ENCODE data around the gene CSF1.
A peak's percentile ranks its signal among the peaks of the same experiment; 100 is the strongest.

CSF1 gene

DNA sequence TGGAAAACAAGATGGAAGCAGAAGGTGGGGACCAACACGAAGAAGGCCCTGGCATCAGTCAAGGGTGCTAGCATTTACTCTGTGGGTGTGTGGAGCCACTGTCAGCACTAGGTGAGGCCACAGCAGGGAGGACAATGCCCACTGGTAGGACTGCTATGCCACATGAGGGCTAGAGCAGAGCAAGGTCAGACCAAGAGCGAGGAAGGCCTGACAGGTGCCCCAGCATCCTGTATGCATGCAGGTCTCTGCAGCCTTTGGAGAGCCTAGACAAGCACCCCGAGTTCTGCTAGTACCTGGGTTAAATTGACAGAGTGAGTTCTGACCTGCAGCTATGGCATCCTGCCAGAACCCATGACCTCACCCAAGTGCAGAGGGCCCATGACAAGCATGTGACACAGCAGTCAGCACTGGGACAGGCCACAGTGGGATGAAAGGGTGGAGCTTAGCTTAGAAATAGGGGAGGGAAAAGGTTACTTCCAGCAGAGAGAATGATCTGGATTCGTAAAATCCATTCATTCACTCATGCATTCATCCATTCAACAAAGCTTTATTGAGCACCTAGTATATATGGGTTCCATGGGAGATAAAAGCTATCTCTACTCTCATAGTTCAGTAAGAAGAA, 9.0 kb upstream of the CSF1 start:
- DNase-seq (ENCODE audit: low spot score): peak; percentile 92

DNA sequence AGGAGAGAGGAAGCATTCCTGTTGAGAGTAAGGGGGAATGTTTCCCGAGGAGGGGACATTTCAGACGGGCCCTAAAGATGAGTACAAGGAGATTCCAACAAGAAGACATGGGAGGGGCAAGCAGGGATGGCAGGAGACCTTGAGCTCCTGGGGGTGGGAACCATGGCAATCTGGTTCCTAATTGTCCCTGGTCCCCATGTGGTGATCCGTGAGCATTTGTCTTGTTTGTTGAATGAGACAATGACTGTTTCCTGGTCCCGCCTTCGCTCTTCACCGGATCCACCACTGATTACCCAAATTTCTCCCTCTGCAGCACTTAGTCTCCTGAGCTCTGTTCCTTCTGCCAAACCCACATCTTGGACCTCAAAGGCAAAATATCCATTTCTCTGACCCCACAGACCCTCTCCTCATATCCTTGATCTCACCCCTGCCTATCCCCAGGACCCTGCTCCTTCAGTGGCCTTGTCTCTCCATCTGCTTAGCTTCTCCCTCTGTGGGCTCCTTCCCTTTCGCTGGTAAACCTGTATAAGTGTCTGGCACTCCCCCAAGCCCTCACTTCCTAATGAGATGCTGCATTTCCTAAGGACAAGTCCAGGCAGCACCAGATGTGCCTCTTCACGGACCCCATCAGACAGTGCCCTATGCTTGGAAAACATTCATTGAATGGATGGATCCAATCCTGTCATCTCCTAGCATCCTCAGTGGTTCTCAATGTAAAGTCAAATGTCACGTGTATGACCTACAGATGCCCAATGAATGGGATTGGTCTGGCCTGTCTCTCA, 8.3 kb upstream of the CSF1 start:
- no peak for DNase-seq (ENCODE audit: low spot score)

DNA sequence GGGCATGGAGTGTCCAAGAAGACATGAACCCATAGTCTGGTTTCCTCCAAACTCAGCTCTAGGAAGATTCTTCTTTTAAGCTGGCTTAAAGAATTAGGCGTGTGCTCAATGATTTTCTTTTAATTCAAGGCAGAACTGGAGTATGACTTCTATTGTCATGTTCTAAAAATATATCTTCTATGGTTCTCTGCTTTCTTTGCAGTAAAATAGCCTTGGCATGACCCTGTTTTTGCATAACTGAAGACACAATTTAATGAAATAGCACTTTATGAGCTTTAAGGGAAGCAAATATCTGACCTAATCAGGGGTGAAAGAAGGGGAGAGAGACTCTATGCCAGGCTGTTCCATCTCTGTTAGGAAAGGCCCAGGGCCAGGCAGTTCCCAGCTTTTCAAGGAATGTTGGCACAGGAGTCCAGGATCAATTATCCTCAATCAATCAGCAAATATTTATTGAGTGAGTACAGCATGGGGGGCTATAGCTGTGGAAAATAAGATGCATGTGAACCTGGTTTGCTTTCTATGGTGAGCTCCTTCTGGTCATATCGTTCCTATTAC, 7.2 kb upstream of the CSF1 start:
- no peak for DNase-seq (ENCODE audit: low spot score)

DNA sequence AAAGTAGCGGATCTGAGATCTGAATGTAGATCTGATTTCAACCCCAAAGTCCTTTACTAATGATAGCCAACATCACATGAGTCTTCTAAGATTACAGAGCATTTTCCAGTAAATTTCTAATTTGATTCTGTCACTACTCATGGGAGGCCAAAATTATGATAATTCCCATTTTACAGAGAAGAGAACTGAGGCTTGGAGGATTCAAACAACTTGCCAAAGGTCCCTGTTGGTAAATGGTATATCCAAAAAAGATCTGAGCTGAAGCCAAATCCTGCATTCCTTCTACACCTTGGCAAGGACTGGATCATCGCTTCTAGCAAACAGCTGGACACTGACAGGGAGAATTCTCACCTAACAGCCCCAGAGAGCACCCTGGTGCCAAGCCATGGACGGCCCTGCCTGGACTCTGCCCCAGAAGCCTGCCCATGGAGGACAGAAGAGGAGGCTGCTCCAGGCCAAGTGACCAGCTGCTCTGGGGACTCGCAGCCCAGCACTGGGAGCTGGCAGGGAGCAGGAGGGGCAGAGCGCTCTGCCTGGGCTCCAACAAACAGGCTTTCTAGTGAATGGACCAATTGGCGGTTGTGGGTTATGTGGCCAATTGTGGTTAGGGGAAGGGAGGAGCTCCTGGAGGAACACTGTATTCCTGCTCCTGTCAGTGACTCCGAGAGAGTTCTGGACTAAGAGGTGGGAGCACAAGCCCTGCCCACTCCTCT, 6.4 kb upstream of the CSF1 start:
- no peak for DNase-seq (ENCODE audit: low spot score)

DNA sequence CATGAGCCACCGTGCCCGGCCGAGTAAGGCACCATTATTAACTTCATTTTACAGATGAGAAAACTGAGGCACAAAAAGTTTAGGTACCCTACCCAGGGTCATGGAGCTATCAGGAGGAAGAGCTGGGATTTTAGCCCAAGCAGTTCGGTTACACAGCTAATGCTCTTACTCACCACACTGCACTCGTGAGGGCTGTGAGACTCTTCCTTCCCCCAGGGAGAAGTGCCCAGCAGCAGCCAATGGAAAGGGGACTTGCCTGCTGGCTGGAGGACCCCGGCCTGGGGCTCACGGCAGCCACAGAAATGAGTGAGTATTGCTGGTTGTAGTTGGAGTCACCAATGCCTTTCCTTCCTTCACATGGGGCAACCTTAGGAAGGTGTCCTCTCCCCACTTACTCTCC, 5.2 kb upstream of the CSF1 start:
- DNase-seq (ENCODE audit: low spot score): no peak

GRCh38 chr1:109906160-109906838, 4.3 kb upstream of the CSF1 start:
- DNase-seq (ENCODE audit: low spot score): peak; percentile 38

DNA sequence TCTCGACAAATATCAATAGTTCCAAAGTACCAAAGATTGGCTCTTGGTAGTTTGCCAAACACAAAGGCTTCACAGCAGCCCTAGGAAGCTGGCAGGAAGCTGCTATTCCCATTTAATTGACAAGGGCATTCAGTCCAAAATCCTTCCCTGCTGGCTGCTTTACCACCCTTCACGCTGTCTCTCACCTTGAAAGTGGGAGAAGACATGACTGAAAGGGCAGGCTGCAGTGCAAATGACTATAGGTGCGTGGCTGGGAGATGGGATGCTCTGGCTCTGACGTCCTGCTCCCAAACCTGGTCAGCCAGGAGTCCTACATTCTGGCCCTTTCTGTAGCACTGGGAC, 3.8 kb upstream of the CSF1 start:
- DNase-seq (ENCODE audit: low spot score): no peak

DNA sequence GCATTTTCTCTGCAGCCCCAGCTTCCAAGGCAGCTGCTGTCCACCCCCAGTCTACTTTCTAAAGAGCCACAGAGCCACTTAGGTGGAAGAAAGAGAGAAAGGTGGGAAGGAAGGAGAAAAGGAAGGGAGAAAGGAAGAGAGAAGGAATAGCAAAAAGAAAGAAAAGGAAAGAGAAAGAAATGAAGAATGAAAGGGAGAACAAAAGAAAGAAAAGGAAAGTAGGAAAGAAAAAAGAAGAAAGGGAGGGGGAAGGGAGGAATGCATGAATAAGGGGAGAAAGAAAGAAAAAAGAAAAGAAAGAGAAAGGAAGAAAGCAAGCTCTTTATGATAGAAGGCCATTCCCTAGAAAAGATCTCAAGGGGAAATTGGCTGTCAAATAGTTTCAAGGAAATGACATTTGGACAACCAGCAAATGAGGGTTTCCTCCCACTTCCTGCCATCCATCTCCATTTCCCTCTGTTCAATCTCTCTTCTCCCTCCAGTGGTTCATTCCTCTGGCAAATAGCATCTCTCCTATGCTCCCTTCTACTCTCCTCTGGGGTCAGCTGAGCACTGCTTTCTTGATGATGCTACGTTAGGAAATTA, 3.4 kb upstream of the CSF1 start:
- DNase-seq (ENCODE audit: low spot score): no peak

- no peak for DNase-seq (ENCODE audit: low spot score)
Measured at GRCh38 chr1:109908836-109909235, 1.8 kb upstream of the CSF1 start.

DNA sequence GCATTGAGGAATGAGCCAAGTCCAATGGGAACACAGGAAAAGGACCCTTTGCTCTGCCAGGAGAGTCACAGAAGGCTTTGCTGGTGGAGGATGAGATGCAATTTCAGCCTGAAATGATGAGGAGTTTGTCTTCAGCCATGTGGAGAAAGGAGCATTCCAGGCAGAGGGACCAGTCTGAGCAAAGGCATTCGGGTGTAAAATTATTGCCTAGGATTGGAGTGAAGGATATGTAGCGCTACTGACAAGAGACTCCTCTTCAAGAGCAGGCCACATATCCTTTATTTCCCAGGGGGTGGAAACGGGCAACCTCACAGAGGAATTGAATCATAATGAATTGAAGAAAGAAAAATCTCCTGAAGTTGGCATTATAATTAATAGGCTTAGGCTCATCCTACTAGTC, 1.1 kb upstream of the CSF1 start:
- DNase-seq (ENCODE audit: low spot score): peak; percentile 59

- DNase-seq (ENCODE audit: low spot score): no peak
Measured at GRCh38 chr1:109910963-109911798, 532 bp downstream of the CSF1 start.

DNA sequence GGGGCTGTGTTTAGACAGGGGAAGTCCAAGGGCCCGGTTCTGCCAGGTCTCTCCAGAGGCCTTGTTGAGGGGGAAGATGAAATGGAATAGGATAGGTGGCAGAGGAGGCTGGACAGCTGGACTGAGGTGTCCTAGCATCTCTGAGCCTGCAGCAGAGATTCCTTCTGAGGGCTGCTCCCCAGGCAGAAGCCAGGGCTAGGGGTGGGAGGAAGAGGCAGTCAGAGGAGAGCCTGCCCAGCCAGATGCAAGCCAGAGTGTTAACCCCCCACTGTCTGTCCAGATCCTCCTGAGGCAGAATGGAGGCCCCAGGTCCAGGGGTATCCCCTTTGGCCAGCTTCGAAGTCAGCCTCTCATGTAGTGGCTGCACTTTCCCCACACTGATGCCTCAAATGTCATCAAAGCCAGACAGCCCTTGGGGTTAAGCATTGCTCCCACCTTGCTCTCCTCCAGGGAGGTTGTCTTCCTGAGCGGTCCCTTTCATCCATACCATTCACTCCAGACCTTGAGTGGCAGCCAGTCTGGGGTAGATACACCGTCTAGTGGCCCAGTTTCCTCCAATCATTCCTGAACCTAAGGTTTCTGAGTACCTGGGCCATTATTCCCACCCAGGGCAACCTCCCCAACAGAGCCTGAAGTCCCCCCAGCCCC, 1.7 kb downstream of the CSF1 start:
- no peak for DNase-seq (ENCODE audit: low spot score)

DNA sequence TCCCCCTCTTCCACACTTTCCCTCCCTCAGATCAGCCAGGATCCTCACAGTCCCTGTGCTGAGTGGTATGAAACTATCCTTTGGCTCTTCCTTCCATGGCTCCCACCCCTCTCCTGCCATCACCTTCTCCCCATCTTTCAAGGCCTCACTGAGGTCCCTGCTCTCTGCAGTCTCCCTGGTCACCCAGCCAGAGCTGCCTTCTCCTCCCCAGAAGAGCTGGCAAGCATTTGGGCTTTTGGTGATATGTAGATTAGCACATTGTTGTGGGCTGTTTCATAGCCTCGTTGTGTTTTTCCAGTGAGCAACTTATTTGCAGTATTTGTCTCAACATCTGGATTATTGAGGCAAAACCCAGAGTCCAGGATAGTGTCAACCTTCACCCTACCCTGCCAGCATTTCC, 2.2 kb downstream of the CSF1 start:
- no peak for DNase-seq (ENCODE audit: low spot score)

- no peak for DNase-seq (ENCODE audit: low spot score)
Measured at GRCh38 chr1:109913360-109913879, 2.8 kb downstream of the CSF1 start.

DNA sequence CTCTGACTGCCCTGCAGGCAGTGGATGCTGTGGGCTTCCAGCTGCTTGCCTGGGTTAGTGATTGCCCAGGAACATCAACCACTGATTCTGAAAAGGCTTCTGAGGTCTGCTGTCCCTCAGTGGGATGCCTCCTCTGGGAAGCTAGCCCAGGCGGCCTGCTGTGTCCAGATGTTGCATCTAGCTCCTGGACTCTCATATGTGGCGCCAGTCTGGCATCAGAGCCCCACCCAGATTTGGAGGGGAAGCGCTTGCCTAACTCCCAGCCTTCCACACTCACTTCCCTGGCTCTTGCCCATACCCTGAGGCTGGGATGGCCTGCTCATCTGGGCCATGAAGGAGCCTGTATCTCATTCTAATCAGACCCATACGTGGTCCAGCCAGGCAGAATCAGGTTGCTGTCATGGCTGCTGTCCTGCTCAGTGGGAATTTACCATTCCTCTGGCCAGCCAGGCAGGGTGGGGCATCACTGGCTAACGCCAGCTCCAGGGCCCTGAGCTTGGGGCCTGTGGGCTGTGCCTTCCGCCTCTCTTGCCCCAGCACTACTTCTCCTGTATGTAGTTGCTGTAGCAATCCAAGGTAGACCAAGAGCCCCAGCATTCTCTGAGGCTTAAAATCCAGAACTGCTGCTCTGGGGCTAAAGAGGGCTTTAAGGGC, 4.1 kb downstream of the CSF1 start:
- DNase-seq (ENCODE audit: low spot score): no peak

DNA sequence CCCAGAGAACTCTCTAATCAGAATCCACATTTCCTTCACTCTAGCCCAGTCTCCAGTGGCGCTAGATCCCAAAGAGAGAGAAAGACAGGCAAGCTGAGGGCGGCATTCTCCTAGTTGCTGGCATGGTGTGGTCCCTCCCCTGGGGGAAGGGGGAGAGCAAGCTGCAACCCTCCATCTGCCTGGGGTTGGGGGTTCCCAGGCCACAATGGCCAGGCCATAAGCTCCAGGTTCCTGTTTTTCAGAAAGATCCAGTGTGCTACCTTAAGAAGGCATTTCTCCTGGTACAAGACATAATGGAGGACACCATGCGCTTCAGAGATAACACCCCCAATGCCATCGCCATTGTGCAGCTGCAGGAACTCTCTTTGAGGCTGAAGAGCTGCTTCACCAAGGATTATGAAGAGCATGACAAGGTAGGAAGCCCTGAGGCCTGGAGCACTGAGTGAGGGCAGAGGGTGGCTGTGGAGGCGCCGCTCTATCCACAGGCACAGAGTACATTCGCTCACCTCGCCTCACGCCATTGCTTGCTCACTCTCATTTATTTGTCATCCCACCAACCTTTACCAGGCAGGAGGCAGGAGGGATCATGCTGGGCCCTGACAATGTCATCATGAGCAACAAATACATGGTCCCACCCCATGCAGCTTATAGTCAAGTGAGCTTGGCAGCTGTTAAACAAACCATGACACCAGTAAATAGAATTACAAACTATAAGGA, 6.6 kb downstream of the CSF1 start:
- DNase-seq (ENCODE audit: low spot score): no peak

DNA sequence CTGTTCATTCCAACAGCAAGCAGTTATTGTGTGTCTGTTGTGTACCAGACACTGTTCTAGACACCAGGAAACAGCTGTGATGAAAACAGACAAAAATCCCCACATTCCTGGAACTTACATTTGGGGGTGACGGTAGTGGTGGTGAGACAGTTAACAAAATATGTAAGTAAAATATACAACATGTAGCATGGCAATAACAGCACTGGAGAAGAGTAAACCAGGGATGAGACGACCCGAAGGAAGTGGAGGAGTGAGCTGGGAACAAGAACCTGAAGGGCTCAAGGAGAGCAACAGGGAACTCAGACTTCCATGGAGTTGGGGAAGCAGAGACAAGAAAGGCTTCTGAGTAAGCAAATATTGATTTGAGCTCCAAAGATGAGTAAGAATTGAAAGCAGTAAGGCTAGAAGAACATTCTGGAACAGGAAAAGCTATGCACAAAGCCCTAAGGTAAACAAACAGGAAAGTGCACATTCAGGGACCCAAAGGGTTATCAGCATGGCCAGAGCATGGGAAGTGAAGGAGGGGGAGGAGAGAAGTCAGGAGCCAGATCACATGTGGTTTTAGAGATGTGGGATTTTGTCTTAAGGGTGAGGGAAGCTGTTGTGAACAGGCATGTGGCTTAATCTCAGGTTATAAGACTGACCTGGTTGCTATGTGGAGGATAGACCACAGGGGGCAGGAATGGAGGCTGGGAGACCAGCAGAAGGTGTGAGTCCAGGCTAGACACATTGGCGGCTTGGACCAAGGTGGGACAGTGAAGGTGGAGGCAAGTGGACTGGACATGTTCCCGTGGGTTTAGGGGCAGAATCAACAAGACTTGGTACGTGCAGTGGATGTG, 7.3 kb downstream of the CSF1 start:
- DNase-seq (ENCODE audit: low spot score): no peak

GRCh38 chr1:109918671-109919070, 8.0 kb downstream of the CSF1 start:
- DNase-seq (ENCODE audit: low spot score): no peak

Measured in kidney tubule cell (primary cell).